Lung (tissue), 12 donors: Measurements from ENCODE around the gene SH3BP2. TPM values are rescaled to one million over a fixed set of nuclear protein-coding genes. Genes with fewer than 3 reads are reported as not detected.

ENCODE experiments used
- ATAC-seq: fragments of 200-7000 bp; cut with Tn5 transposase; one replicate; pipeline ENCODE4 v1.9.1; 2020; ENCODE audit warnings: moderate number of reproducible peaks; ENCODE audit not compliant: insufficient read depth, low FRiP score
- DNase-seq, 3 donors: peaks; one replicate each; pipeline ENCODE4 v3.0.0-alpha.2; 2013 to 2017
- H3K27ac ChIP-seq, 2 donors: one replicate each; pipeline ENCODE4 v1.5.1; 2013; ENCODE audit warnings: mild to moderate bottlenecking in 2 of 2, moderate library complexity in 2 of 2, control low read depth in 1 of 2, inconsistent platforms in 1 of 2, low read depth in 1 of 2, low read length in 1 of 2
- H3K27me3 ChIP-seq, 3 donors: one replicate each; pipeline ENCODE4 v1.5.1; 2013; ENCODE audit warnings: low read length in 2 of 3; ENCODE audit not compliant: control insufficient read depth in 3 of 3, insufficient read depth in 3 of 3
- H3K36me3 ChIP-seq, 4 donors: one replicate each; pipeline ENCODE4 v1.5.1; 2013; ENCODE audit warnings: low read length in 4 of 4, mild to moderate bottlenecking in 1 of 4, moderate library complexity in 1 of 4; ENCODE audit not compliant: control insufficient read depth in 4 of 4, insufficient read depth in 4 of 4
- H3K4me1 ChIP-seq, 5 donors: one replicate each; pipeline ENCODE4 v1.5.1; 2013; ENCODE audit warnings: low read length in 5 of 5, mild to moderate bottlenecking in 2 of 5, moderate library complexity in 1 of 5; ENCODE audit not compliant: control insufficient read depth in 5 of 5, insufficient read depth in 5 of 5
- H3K4me3 ChIP-seq: one replicate; pipeline ENCODE4 v1.5.1; 2013; ENCODE audit warnings: mild to moderate bottlenecking, control low read depth, moderate library complexity
- H3K9ac ChIP-seq, 2 donors: one replicate each; pipeline ENCODE4 v1.5.1; 2013; ENCODE audit warnings: low read length in 2 of 2, control low read depth in 1 of 2; ENCODE audit not compliant: insufficient read depth in 1 of 2
- H3K9me3 ChIP-seq, 4 donors: one replicate each; pipeline ENCODE4 v1.5.1; 2013; ENCODE audit warnings: low read length in 3 of 4, mild to moderate bottlenecking in 1 of 4, moderate library complexity in 1 of 4; ENCODE audit not compliant: control insufficient read depth in 4 of 4, insufficient read depth in 3 of 4
- CTCF ChIP-seq: IDR thresholded peaks from 2 replicates; pipeline ENCODE4 v1.5.1; 2012; ENCODE audit warnings: mild to moderate bottlenecking; ENCODE audit errors: control extremely low read depth, extremely low read depth
- WGBS, 2 donors: extraction: QIAGEN DNeasy Blood & Tissue Kit; methylation state at CpG; one replicate each; pipeline ENCODE4 v1.1.7; 2013; 5-methylcytosine and 5-hydroxymethylcytosine counted together
- polyA plus RNA-seq, 2 donors: library from polyadenylated mRNA; stranded (reverse); fragments of 200-250 nt; gene quantifications; one replicate each; pipeline ENCODE4 v1.2.1, GENCODE V29; 2013
- total RNA-seq, 2 donors: library from RNA; depleted of rRNA in 1 of 2; stranded (reverse); fragments of >200 nt in 1 of 2; gene quantifications; one replicate each; pipeline ENCODE4 v1.2.1, GENCODE V29; 2014 to 2021
- donor health status: control.
- donor health status: control.
- donor health status: Bipolar disorder and iron deficiency.
- donor health status: healthy.
- donor health status: DM: yes; HTN: yes; CAD: no.

Gene SH3BP2
- total and polyA plus RNA-seq, 4 donors, result 49.9 to 117 (median 79.8) TPM

GRCh38 chr4:2791518-2792395 lies 1.1 kb upstream of the SH3BP2 start:
- H3K4me3 ChIP-seq, result no peak overlapping the region
- no peaks in the 10 kb centered on the region for H3K27me3 ChIP-seq
- H3K9me3 ChIP-seq, result no peaks in the 10 kb centered on the region
- H3K36me3 ChIP-seq, result peaks cover 0 to 2% (median 0%) of the 10 kb centered on the region in 4 donors
- WGBS, 2 donors, result 94% methylated on average over 10 of the region's 10 CpGs
- H3K27ac ChIP-seq, result peak overlapping the region in 1 of 2 donors; percentile 15
- no peak for TF ChIP-seq CTCF
- H3K4me1 ChIP-seq, result peaks cover 7 to 45% (median 18%) of the 10 kb centered on the region in 5 donors
- no peak overlapping the region for H3K9ac ChIP-seq
- ATAC-seq (no peak), DNase-seq (peak in 1 of 3 donors; percentile 10)

GRCh38 chr4:2792396-2792710 lies 532 bp upstream of the SH3BP2 start:
- no peak overlapping the region for H3K9ac ChIP-seq
- H3K27me3 ChIP-seq, result no peaks in the 10 kb centered on the region
- ATAC-seq (no peak), DNase-seq (no peak)
- H3K4me3 ChIP-seq, result no peak overlapping the region
- no peak overlapping the region for H3K27ac ChIP-seq
- peaks cover 7 to 50% (median 20%) of the 10 kb centered on the region in 5 donors for H3K4me1 ChIP-seq
- WGBS, 2 donors, result 74 to 76% methylated on average over 8 of the region's 8 CpGs
- H3K9me3 ChIP-seq, result no peaks in the 10 kb centered on the region
- TF ChIP-seq CTCF, result no peak
- peaks cover 0 to 2% (median 0%) of the 10 kb centered on the region in 4 donors for H3K36me3 ChIP-seq

- DNase-seq (no peak), ATAC-seq (peak; percentile 16)
- H3K27me3 ChIP-seq, result no peaks in the 10 kb centered on the region
- no peaks in the 10 kb centered on the region for H3K9me3 ChIP-seq
- H3K9ac ChIP-seq, result peak overlapping the region in 1 of 2 donors; percentile 19
- peak overlapping the region; percentile 74 to 79 for H3K27ac ChIP-seq
- H3K4me1 ChIP-seq, result peaks cover 7 to 58% (median 30%) of the 10 kb centered on the region in 5 donors
- peak overlapping the region; percentile 50 for H3K4me3 ChIP-seq
- peaks cover 0 to 2% (median 0%) of the 10 kb centered on the region in 4 donors for H3K36me3 ChIP-seq
- 11 to 18% methylated on average over 34 of the region's 34 CpGs for WGBS, 2 donors
- TF ChIP-seq CTCF, result no peak
Measured at GRCh38 chr4:2793586-2794485, 951 bp downstream of the SH3BP2 start.
